Body of pancreas (tissue), 4 donors: ENCODE data around the gene CFAP45. TPM values are rescaled to one million over a fixed set of nuclear protein-coding genes. Genes with fewer than 3 reads are reported as not detected.

ENCODE experiments used
- ATAC-seq: fragments of 150-250 bp; one replicate; pipeline ENCODE4 v1.9.1; 2016
- DNase-seq, 4 donors: peaks; one replicate each; pipeline ENCODE4 v3.0.0-alpha.2; 2019
- H3K27ac ChIP-seq, 4 donors: fragments of 200-600 bp; sonication (generic); 1 replicate in 3 of 4; 2 replicates in 1 of 4; pipeline versions ENCODE4 v1.5.1 to v1.6.1; 2016 to 2019; ENCODE audit warnings: mild to moderate bottlenecking in 1 of 4, mixed read lengths in 1 of 4, moderate library complexity in 1 of 4
- H3K27me3 ChIP-seq, 2 donors: fragments of 200-600 bp; sonication (generic); one replicate each; pipeline ENCODE4 v1.6.0; 2016; ENCODE audit warnings: mild to moderate bottlenecking in 1 of 2
- H3K36me3 ChIP-seq, 2 donors: fragments of 200-600 bp; sonication (generic); replicated peaks in 1 of 2; 2 replicates each; pipeline ENCODE4 v1.5.1; 2016; ENCODE audit warnings: low read depth in 2 of 2; ENCODE audit not compliant: insufficient read depth in 1 of 2
- H3K4me1 ChIP-seq: fragments of 200-600 bp; sonication (generic); one replicate; pipeline ENCODE4 v1.6.0; 2016
- H3K4me3 ChIP-seq, 2 donors: fragments of 200-600 bp; sonication (generic); 1 replicate in 1 of 2; 2 replicates in 1 of 2; pipeline ENCODE4 v1.5.1; 2016 to 2019
- H3K9me3 ChIP-seq, 3 donors: fragments of 200-600 bp; sonication (generic); 1 replicate in 2 of 3; 2 replicates in 1 of 3; pipeline ENCODE4 v1.5.1; 2016
- POLR2A ChIP-seq, 3 donors: fragments of 450-650 bp; IDR thresholded peaks; one replicate each; pipeline ENCODE4 v1.6.1; 2016; ENCODE audit warnings: antibody characterized with exemption in 3 of 3, mild to moderate bottlenecking in 2 of 3
- WGBS, 2 donors: methylation state at CpG; one replicate each; pipeline ENCODE4 v1.1.5; 2017; 5-methylcytosine and 5-hydroxymethylcytosine counted together
- intact Hi-C: fragments of 100-400 bp; cut with DNase I; formaldehyde crosslinking; loops from one replicate; pipeline ENCODE4 v1.15.1; 2023
- total RNA-seq, 2 donors: library from RNA; depleted of rRNA; stranded (reverse); fragments of >200 nt; gene quantifications; one replicate each; pipeline ENCODE4 v1.1.0, GENCODE V29; 2016
- TF ChIP-seq, protein P1 (sequence below), 7 experiments: fragments of 450-650 bp in 4 of 7; fragments of 200-600 bp in 3 of 7; sonication (generic) in 3 of 7; IDR thresholded peaks; one replicate each; pipeline ENCODE4 v1.5.1; 2016 to 2019; ENCODE audit warnings: antibody characterized with exemption in 7 of 7

The CFAP45 gene
- total RNA-seq, 2 donors from 2014 or later, result not detected

GRCh38 chr1:159918352-159919200 lies 18.6 kb upstream of the CFAP45 start:
- no peak for ATAC-seq
- H3K27me3 ChIP-seq, result no peaks in the 10 kb centered on the region
- WGBS, 2 donors, result 89 to 93% methylated on average over 9 to 13 of the region's 13 CpGs
- no peak for DNase-seq
- H3K27ac ChIP-seq, result peak overlapping the region in 2 of 4 donors; percentile 27 to 72
- H3K9me3 ChIP-seq, result no peaks in the 10 kb centered on the region
- no peak overlapping the region for H3K4me3 ChIP-seq
- H3K36me3 ChIP-seq, result peaks cover 4 to 18% of the 10 kb centered on the region in 2 donors
- H3K4me1 ChIP-seq, result peaks cover 77% of the 10 kb centered on the region
- TF ChIP-seq, protein P1, sequence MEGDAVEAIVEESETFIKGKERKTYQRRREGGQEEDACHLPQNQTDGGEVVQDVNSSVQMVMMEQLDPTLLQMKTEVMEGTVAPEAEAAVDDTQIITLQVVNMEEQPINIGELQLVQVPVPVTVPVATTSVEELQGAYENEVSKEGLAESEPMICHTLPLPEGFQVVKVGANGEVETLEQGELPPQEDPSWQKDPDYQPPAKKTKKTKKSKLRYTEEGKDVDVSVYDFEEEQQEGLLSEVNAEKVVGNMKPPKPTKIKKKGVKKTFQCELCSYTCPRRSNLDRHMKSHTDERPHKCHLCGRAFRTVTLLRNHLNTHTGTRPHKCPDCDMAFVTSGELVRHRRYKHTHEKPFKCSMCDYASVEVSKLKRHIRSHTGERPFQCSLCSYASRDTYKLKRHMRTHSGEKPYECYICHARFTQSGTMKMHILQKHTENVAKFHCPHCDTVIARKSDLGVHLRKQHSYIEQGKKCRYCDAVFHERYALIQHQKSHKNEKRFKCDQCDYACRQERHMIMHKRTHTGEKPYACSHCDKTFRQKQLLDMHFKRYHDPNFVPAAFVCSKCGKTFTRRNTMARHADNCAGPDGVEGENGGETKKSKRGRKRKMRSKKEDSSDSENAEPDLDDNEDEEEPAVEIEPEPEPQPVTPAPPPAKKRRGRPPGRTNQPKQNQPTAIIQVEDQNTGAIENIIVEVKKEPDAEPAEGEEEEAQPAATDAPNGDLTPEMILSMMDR (IDR thresholded peaks at IDR 0.05), result no peak
- TF ChIP-seq POLR2A (IDR thresholded peaks at IDR 0.05), result no peak
- intact Hi-C loops, result no loop called here

GRCh38 chr1:159917533-159918351 lies 17.8 kb upstream of the CFAP45 start:
- intact Hi-C loops, result no loop called here
- TF ChIP-seq, protein P1 (IDR thresholded peaks at IDR 0.05), result no peak
- TF ChIP-seq POLR2A (IDR thresholded peaks at IDR 0.05), result no peak
- H3K27me3 ChIP-seq, result no peaks in the 10 kb centered on the region
- ATAC-seq (peak; percentile 7), DNase-seq (peak in 3 of 4 donors; percentile 31 to 66 (median 56))
- 70 to 72% methylated on average over 5 of the region's 5 CpGs for WGBS, 2 donors
- H3K27ac ChIP-seq, result peak overlapping the region; percentile 4 to 78 (median 50)
- peaks cover 4 to 18% of the 10 kb centered on the region in 2 donors for H3K36me3 ChIP-seq
- no peak overlapping the region for H3K4me3 ChIP-seq
- peaks cover 74% of the 10 kb centered on the region for H3K4me1 ChIP-seq
- no peaks in the 10 kb centered on the region for H3K9me3 ChIP-seq

- 29 to 38% methylated on average over 9 of the region's 9 CpGs for WGBS, 2 donors
- ATAC-seq, result peak; percentile 63
- Histone ChIP-seq H3K4me1 (peaks cover 61% of the 10 kb centered on the region), H3K27ac (peak overlapping the region; percentile 33 to 78 (median 75)), H3K4me3 (no peak overlapping the region), H3K9me3 (no peaks in the 10 kb centered on the region), H3K27me3 (no peaks in the 10 kb centered on the region), H3K36me3 (peaks cover 4 to 18% of the 10 kb centered on the region in 2 donors)
- TF ChIP-seq POLR2A (IDR thresholded peaks at IDR 0.05), result no peak
- TF ChIP-seq, protein P1 (IDR thresholded peaks at IDR 0.05), result no peak
- intact Hi-C loops, result no loop called here
- DNase-seq, result peak; percentile 46 to 58 (median 50)
These were observed 16.5 kb upstream of the CFAP45 start for GRCh38 chr1:159916242-159917051.

DNA sequence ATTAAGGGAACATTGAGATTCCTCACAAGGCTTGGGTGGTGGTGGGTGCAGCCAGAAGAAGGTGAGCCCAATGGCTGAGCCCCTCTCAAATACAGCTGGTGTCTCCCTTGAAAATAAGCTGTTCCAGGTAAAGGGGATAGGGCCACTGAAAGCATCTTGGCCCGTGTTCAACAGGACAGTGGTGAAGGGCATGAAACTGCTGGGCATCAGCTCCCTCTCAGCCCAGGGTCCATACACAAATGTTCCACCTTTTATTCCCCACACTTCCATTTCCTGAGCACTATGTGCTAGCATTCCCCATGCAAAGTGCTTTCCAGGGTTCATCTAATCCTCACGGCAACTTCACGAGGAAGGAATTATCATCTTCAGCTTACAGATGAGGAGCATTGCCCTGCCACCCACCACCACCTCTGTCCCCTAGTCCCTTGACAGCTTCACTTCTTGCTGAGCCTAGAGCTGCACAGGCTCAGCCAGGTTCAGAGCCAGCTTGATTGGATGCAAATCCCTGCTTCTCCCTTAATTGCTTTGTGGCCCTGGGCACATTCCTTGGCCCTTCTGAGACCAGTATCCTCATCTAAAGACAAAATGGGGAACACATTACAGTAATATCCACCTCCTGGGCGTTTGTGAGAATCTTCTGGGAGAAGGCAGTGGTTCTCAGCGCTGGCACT lies 15.7 kb upstream of the CFAP45 start:
- DNase-seq, result no peak
- peak overlapping the region; percentile 33 to 78 (median 75) for H3K27ac ChIP-seq
- no peaks in the 10 kb centered on the region for H3K9me3 ChIP-seq
- ATAC-seq, result peak; percentile 2
- intact Hi-C loops, result no loop called here
- H3K4me3 ChIP-seq, result no peak overlapping the region
- no peak for TF ChIP-seq POLR2A (IDR thresholded peaks at IDR 0.05)
- TF ChIP-seq, protein P1 (IDR thresholded peaks at IDR 0.05), result no peak
- H3K4me1 ChIP-seq, result peaks cover 63% of the 10 kb centered on the region
- WGBS, 2 donors, result 31 to 34% methylated on average over 5 of the region's 5 CpGs
- no peaks in the 10 kb centered on the region for H3K27me3 ChIP-seq
- peaks cover 4 to 18% of the 10 kb centered on the region in 2 donors for H3K36me3 ChIP-seq
